HG02798 (cell line): ENCODE results near the gene SAP30BP.

Experiments used
- ATAC-seq: cut with Tn5 transposase; IDR thresholded peaks from one replicate; pipeline ENCODE4 v1.9.1; 2021; ENCODE audit warnings: mild to moderate bottlenecking; ENCODE audit not compliant: unreplicated experiment, poor library complexity

SAP30BP gene

GRCh38 chr17:75753514-75754377 is 86.6 kb downstream of the SAP30BP start:
- peak; percentile 67 for ATAC-seq

GRCh38 chr17:75754378-75755204 is 87.5 kb downstream of the SAP30BP start:
- ATAC-seq, result no peak

- ATAC-seq, result no peak
These were observed 88.2 kb downstream of the SAP30BP start for GRCh38 chr17:75755205-75755901.

GRCh38 chr17:75755990-75756389 is 88.9 kb downstream of the SAP30BP start:
- ATAC-seq, result no peak

GRCh38 chr17:75756451-75757085 is 89.4 kb downstream of the SAP30BP start:
- no peak for ATAC-seq

- no peak for ATAC-seq
These were observed 90.0 kb downstream of the SAP30BP start for GRCh38 chr17:75757086-75757681.
